GM21529 (cell line): ENCODE data around the gene ABTB1.
"Not testable (repeated sequence)": the region's sequence is repeated elsewhere in the genome, so short reads cannot be mapped to it uniquely, and the experiment has no call there.

ENCODE experiments used
- ATAC-seq: cut with Tn5 transposase; IDR thresholded peaks from one replicate; pipeline ENCODE4 v1.9.1; 2021; ENCODE audit not compliant: unreplicated experiment

The ABTB1 gene

GRCh38 chr3:127701280-127701911, 28.6 kb downstream of the ABTB1 start:
- ATAC-seq, result no peak

- no peak for ATAC-seq
Observed at GRCh38 chr3:127702151-127702578, 29.4 kb downstream of the ABTB1 start.

- ATAC-seq, result not testable (repeated sequence)
Observed at GRCh38 chr3:127704840-127705239, 32.1 kb downstream of the ABTB1 start.

- no peak for ATAC-seq
Observed at GRCh38 chr3:127706312-127706711, 33.6 kb downstream of the ABTB1 start.

- no peak for ATAC-seq
Observed at GRCh38 chr3:127706785-127707351, 34.1 kb downstream of the ABTB1 start.

- ATAC-seq, result no peak
Observed at GRCh38 chr3:127707851-127708411, 35.2 kb downstream of the ABTB1 start.

- no peak for ATAC-seq
Observed at GRCh38 chr3:127708837-127709236, 36.1 kb downstream of the ABTB1 start.

- no peak for ATAC-seq
Observed at GRCh38 chr3:127709320-127710060, 36.7 kb downstream of the ABTB1 start.

GRCh38 chr3:127710155-127710941, 37.6 kb downstream of the ABTB1 start:
- ATAC-seq, result no peak

GRCh38 chr3:127711021-127711695, 38.4 kb downstream of the ABTB1 start:
- no peak for ATAC-seq

GRCh38 chr3:127711896-127712295, 39.1 kb downstream of the ABTB1 start:
- no peak for ATAC-seq

GRCh38 chr3:127712461-127712860, 39.7 kb downstream of the ABTB1 start:
- ATAC-seq, result no peak

- no peak for ATAC-seq
Observed at GRCh38 chr3:127712881-127713771, 40.4 kb downstream of the ABTB1 start.

GRCh38 chr3:127714125-127714571, 41.4 kb downstream of the ABTB1 start:
- no peak for ATAC-seq

GRCh38 chr3:127714866-127715265, 42.1 kb downstream of the ABTB1 start:
- ATAC-seq, result no peak

GRCh38 chr3:127715532-127715931, 42.8 kb downstream of the ABTB1 start:
- no peak for ATAC-seq

GRCh38 chr3:127716384-127716783, 43.6 kb downstream of the ABTB1 start:
- ATAC-seq, result no peak

GRCh38 chr3:127717357-127718244, 44.8 kb downstream of the ABTB1 start:
- no peak for ATAC-seq
